GM12878 (cell line): Measurements from ENCODE around the gene DNAH2. TPM values are rescaled to one million over a fixed set of nuclear protein-coding genes. Genes with fewer than 3 reads are reported as not detected.

Experiments
- ATAC-seq: fragments of 200-7000 bp; cut with Tn5 transposase; 3 replicates; pipeline ENCODE4 v1.9.1; 2020; ENCODE audit warnings: mild to moderate bottlenecking, moderate library complexity
- BruUV-seq: library from RNA; stranded (reverse); fragments of 400-500 nt; replicated peaks from 2 replicates; lab custom pipeline; 2021; lab: Mats Ljungman, UMichigan
- CTCF ChIA-PET: fragments of 300-600 bp; sonication (Branson Sonifier 250); formaldehyde crosslinking; extraction: SDS; loops from one replicate; lab custom pipeline; 2021; ENCODE audit warnings: inconsistent platforms; lab: Yijun Ruan, JAX
- POLR2A ChIA-PET: fragments of 350-600 bp; formaldehyde crosslinking; extraction: SDS; loops from one replicate; lab custom pipeline; 2021; ENCODE audit warnings: inconsistent platforms; lab: Charles Lee
- RAD21 ChIA-PET: fragments of 300-600 bp; sonication (Branson Sonifier 250); formaldehyde crosslinking; loops from one replicate; lab custom pipeline; 2023; ENCODE audit warnings: antibody characterized with exemption; ENCODE audit not compliant: unreplicated experiment; lab: Charles Lee
- SMC1A ChIA-PET: fragments of 300-600 bp; sonication (Branson Sonifier 250); formaldehyde crosslinking; loops from one replicate; lab custom pipeline; 2023; ENCODE audit not compliant: unreplicated experiment, uncharacterized antibody; lab: Charles Lee
- DNase-seq: peaks from one replicate; pipeline ENCODE4 v3.0.0-alpha.2; 2011; ENCODE audit warnings: low read depth, low spot score
- FAIRE-seq: peaks from 3 replicates; lab custom pipeline; 2011; peaks lifted over from hg19 to GRCh38; lab: Jason Lieb, UNC
- H2AFZ ChIP-seq: 2 replicates; pipeline ENCODE4 v1.6.0; 2011; ENCODE audit warnings: low read depth, low read length, control low read depth; ENCODE audit not compliant: control insufficient read depth
- H3K27ac ChIP-seq: 2 replicates; pipeline ENCODE4 v1.5.1; 2011; ENCODE audit warnings: control low read depth; ENCODE audit not compliant: control insufficient read depth, insufficient read depth
- H3K27me3 ChIP-seq, 2 experiments: replicated peaks in 1 of 2; 2 replicates each; pipeline versions ENCODE4 v1.6.0 to v1.6.1; 2011; ENCODE audit warnings: low read length in 1 of 2; ENCODE audit not compliant: control insufficient read depth in 2 of 2, insufficient read depth in 2 of 2
- H3K36me3 ChIP-seq, 2 experiments: 2 replicates each; pipeline ENCODE4 v1.5.1; 2011; ENCODE audit warnings: low read length in 1 of 2; ENCODE audit not compliant: control insufficient read depth in 2 of 2, insufficient read depth in 2 of 2
- H3K4me1 ChIP-seq: 2 replicates; pipeline ENCODE4 v1.6.1; 2011; ENCODE audit warnings: mild to moderate bottlenecking, low read length, moderate library complexity, mixed read lengths; ENCODE audit not compliant: control insufficient read depth, insufficient read depth
- H3K4me2 ChIP-seq: 2 replicates; pipeline ENCODE4 v1.6.0; 2011; ENCODE audit warnings: control low read depth; ENCODE audit not compliant: control insufficient read depth, insufficient read depth
- H3K4me3 ChIP-seq: fragments of 200-600 bp; sonication (generic); 2 replicates; pipeline ENCODE4 v1.5.1; 2016
- H3K79me2 ChIP-seq: 2 replicates; pipeline ENCODE4 v1.6.0; 2011; ENCODE audit warnings: low read length; ENCODE audit not compliant: control insufficient read depth, insufficient read depth
- H3K9ac ChIP-seq: 2 replicates; pipeline ENCODE4 v1.8.0; 2011; ENCODE audit warnings: low read length, control low read depth, mixed read lengths; ENCODE audit not compliant: control insufficient read depth, insufficient read depth
- H3K9me3 ChIP-seq: replicated peaks from 3 replicates; pipeline ENCODE4 v1.5.1; 2011; ENCODE audit warnings: mild to moderate bottlenecking, low read length; ENCODE audit not compliant: control insufficient read depth, insufficient read depth
- H4K20me1 ChIP-seq: 2 replicates; pipeline ENCODE4 v1.6.0; 2011; ENCODE audit not compliant: control insufficient read depth, insufficient read depth
- ELK1 ChIP-seq: IDR thresholded peaks from 2 replicates; pipeline ENCODE4 v1.6.1; 2012; ENCODE audit warnings: low read depth, low read length, improper control_type of control experiment
- GABPA ChIP-seq: IDR thresholded peaks from 2 replicates; pipeline ENCODE4 v1.6.1; 2014; ENCODE audit warnings: antibody characterized with exemption, low read depth, mild to moderate bottlenecking, inconsistent platforms
- LARP7 ChIP-seq: fragments of 450-650 bp; IDR thresholded peaks from 2 replicates; pipeline ENCODE4 v1.6.1; 2017; ENCODE audit warnings: mild to moderate bottlenecking
- PML ChIP-seq: IDR thresholded peaks from 2 replicates; pipeline ENCODE4 v1.6.1; 2012; ENCODE audit warnings: low read length, inconsistent platforms
- TARDBP ChIP-seq: IDR thresholded peaks from 2 replicates; pipeline ENCODE4 v1.6.1; 2016; ENCODE audit warnings: borderline replicate concordance
- WGBS: methylation state at CpG from one replicate; pipeline ENCODE4 v1.1.6; 2016; ENCODE audit warnings: low lambda C conversion rate; ENCODE audit not compliant: insufficient replicate concordance, insufficient coverage; ENCODE audit errors: missing lambda C conversion rate; 5-methylcytosine and 5-hydroxymethylcytosine counted together
- in situ Hi-C: fragments of 300-500 bp; cut with MboI; formaldehyde crosslinking; loops from 9 replicates; pipeline ENCODE4 v1.14.3; 2018; ENCODE audit warnings: mixed read lengths
- intact Hi-C: fragments of 100-400 bp; cut with micrococcal nuclease; formaldehyde crosslinking; loops from one replicate; pipeline ENCODE4 v1.14.2; 2022; ENCODE audit not compliant: unreplicated experiment
- polyA plus RNA-seq, 11 experiments: library from polyadenylated mRNA; depleted of rRNA in 4 of 11; unstranded in 6 of 11; stranded (reverse) in 5 of 11; fragments of >200 nt; fragmentation: Nextera tagmentation in 4 of 11; fragmentation: Illumina TruSeq in 1 of 11; extraction: Ambion mirVana in 4 of 11; extraction: Trizol in 1 of 11; gene quantifications; 1 replicate in 1 of 11; 2 replicates in 10 of 11; pipeline versions ENCODE4 v1.2.1 to v1.2.3, GENCODE V29; 2011 to 2016; ENCODE audit warnings: inconsistent platforms in 2 of 11, missing spikeins in 2 of 11, low read depth in 1 of 11
- total RNA-seq, 4 experiments: library from RNA; depleted of rRNA in 3 of 4; stranded (reverse); fragments of >200 nt in 3 of 4; fragmentation: Illumina TruSeq in 1 of 4; extraction: Trizol in 1 of 4; gene quantifications; 2 replicates each; pipeline versions ENCODE4 v1.2.1 to v1.2.3, GENCODE V29; 2013 to 2021

DNAH2 gene
- total and polyA plus RNA-seq, 10 of the 15 experiments (the other 5 are each of a cell fraction or from before 2014, with no cell fraction given): not detected

DNA sequence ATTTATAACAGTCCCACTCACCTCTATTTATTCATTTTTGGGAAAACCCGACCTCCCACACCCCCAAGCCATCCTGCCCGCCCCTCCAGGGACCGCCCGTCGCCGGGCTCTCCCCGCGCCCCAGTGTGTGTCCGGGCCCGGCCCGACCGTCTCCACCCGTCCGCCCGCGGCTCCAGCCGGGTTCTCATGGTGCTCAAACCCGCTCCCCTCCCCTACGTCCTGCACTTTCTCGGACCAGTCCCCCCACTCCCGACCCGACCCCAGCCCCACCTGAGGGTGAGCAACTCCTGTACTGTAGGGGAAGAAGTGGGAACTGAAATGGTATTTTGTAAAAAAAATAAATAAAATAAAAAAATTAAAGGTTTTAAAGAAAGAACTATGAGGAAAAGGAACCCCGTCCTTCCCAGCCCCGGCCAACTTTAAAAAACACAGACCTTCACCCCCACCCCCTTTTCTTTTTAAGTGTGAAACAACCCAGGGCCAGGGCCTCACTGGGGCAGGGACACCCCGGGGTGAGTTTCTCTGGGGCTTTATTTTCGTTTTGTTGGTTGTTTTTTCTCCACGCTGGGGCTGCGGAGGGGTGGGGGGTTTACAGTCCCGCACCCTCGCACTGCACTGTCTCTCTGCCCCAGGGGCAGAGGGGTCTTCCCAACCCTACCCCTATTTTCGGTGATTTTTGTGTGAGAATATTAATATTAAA, 136.7 kb downstream of the DNAH2 start (continued):
- TF ChIP-seq GABPA: no peak

- peaks cover 8 to 12% of the 10 kb centered on the region in 2 experiments; a peak in 3 of 4 replicates for H3K36me3 ChIP-seq
These were observed 137.5 kb downstream of the DNAH2 start, which contains the start of gene TMEM88 for GRCh38 chr17:7854851-7855659. Gene TMEM88 (plus strand): TSS chr17:7855066. CDS start chr17:7855075, 9 bp downstream.

More at GRCh38 chr17:7854851-7855659, 137.5 kb downstream of the DNAH2 start, which contains the start of gene TMEM88:
- H3K4me1 ChIP-seq: peaks cover 30% of the 10 kb centered on the region
- ATAC-seq (no peak), FAIRE-seq (no peak), DNase-seq (no peak)
- H4K20me1 ChIP-seq: no peaks in the 10 kb centered on the region; the same call in 1 of the 2 replicates
- TF ChIP-seq LARP7: no peak
- TF ChIP-seq ELK1: no peak
- 0 out of 2 replicates have a peak, but pooled peaks have one; percentile 32 for TF ChIP-seq PML
- TF ChIP-seq TARDBP: 0 out of 2 replicates have a peak, but pooled peaks have one; percentile 22
- BruUV-seq: no TSS peak
- WGBS: 90% methylated on average over 52 of the region's 57 CpGs
- peak within 1 kb of the TSS; percentile 86; the same call in 1 of the 2 replicates for H3K9ac ChIP-seq
- H3K9me3 ChIP-seq: no peaks in the 10 kb centered on the region
- RAD21 ChIA-PET: interaction anchor here (2.3 to 3.1 kb wide), 2 partner anchors 11 to 19 kb away, joined by 16 to 44 read pairs; partner anchors contain the start of gene KDM6B
- SMC1A ChIA-PET: interaction anchor here (0.6 kb wide), 1 partner anchor 17 kb away, joined by 3 read pairs; no protein-coding TSS in a partner anchor
- peak within 1 kb of the TSS; percentile 96 for H3K4me3 ChIP-seq
- H3K27me3 ChIP-seq: no peaks in the 10 kb centered on the region
- H3K79me2 ChIP-seq: peaks cover 17% of the 10 kb centered on the region
- peak within 1 kb of the TSS; percentile 92 for H3K4me2 ChIP-seq
- POLR2A ChIA-PET: no interaction called here
- peak within 1 kb of the TSS; percentile 96; the same call in 1 of the 2 replicates for H3K27ac ChIP-seq
- in situ Hi-C loops: no loop called here
- H2AFZ ChIP-seq: no peak within 1 kb of the TSS
- CTCF ChIA-PET: interaction anchor here (1.0 to 2.6 kb wide), 6 partner anchors 15 to 203 kb away, joined by 4 to 28 read pairs (median 16); no protein-coding TSS in a partner anchor
- intact Hi-C loops: loop anchor here (5.0 kb wide), 1 partner anchor 168 kb away; the partner anchor contains the start of genes TP53 and WRAP53
